GM21381 (cell line): ENCODE data around the gene SMIM10L2A.
"Not testable (repeated sequence)": the region's sequence is repeated elsewhere in the genome, so short reads cannot be mapped to it uniquely, and the experiment has no call there.

ENCODE experiments used
- ATAC-seq: cut with Tn5 transposase; IDR thresholded peaks from one replicate; pipeline ENCODE4 v1.9.1; 2021; ENCODE audit warnings: mild to moderate bottlenecking, moderate library complexity; ENCODE audit not compliant: unreplicated experiment

SMIM10L2A gene

DNA sequence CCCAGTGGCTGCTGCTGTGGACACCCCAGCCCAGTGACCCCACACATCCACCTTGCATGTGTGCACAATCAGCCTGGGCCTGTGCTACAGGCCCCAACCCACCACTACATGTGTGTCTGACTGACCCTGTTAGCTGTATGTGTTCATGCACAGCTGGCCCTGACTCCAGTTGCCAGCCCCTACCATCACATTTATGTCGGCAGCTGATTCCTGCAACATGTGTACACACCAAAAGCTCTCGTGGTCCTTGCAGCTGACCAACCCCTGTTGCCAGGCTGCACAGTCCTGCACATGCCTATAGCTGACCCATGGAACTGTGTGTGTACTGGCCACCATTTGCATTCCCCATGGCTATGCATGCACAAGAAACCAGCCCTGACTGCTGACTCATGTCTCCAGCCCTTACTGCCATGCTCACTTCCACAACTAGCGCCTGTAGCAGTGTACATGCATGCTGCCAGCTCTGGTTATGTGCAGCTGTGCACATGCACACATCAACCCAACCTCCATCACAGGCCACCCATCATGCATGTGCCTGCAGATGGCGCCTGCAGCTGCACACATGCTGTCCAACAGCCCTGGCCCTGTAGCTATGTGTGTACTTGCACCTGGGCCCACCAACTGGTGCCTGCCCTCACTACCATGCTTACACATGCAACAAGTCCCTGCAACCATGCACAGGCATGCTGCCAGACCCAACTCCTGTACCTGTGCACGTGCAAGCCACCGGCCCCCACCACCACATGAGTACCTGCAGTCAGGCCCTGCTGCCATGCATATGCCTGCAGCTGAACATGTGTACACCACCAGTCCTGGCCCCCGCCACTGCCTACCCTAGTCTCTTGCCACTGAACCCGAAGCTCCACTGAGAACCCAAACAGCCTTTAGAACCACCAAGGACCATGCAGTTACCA, 28.1 kb downstream of the SMIM10L2A start:
- ATAC-seq = no peak

DNA sequence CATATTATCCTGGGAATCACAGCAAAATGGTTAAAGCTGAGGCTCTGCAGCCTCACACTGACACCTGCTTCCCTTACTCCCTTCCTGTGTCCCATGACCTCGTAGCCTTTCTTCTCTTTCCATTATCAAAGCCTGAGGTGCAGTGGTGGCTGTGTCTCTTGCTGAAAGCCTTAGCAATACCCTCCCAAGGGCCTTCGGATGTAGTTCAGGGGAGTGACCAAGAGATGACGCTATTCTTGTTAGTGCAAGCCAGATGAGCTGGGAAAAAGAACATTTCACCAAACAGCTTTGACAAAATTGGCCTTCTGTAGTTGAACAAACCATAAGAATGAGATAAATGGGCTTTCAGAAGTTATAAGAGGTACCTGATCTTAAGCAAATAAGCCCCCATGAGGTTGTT, 31.6 kb downstream of the SMIM10L2A start:
- no peak for ATAC-seq

DNA sequence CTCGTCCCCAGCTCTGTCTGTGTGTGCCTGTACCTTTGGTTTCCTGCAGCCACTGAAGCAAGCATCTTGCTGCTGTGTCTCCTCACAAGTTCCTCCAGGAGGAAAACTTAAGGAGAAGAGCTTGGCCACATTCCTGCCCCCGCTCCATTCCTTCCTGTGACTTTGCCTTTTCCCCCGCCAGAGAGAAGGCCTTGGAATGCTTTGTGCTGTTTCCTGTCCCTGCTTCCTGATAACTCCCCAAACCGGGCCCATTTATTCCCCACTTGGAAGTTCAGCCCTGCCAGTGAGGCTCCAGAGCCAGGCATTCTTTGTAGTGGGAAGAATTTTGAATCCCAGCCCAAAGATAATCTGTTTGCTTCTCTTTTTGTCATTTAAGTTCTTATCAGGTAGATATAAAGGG, 33.1 kb downstream of the SMIM10L2A start:
- no peak for ATAC-seq

DNA sequence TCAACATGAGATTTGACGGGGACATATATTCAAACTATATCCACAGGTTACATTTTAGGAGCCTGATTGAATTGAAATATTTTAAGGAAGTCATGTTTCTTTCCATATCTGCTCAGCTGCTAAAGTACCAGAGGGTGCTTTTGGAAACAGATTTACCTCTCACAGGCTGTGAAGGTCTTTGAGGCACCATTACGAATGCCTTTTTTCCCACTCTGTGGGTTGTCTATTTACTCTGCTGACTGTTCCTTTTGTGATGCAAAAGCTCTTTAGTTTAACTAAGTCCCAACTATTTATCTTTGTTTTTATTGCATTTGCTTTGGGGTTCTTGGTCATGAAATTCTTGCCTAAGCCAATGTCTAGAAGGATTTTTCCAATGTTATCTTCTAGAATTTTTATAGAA, 40.0 kb downstream of the SMIM10L2A start:
- not testable (repeated sequence) for ATAC-seq

DNA sequence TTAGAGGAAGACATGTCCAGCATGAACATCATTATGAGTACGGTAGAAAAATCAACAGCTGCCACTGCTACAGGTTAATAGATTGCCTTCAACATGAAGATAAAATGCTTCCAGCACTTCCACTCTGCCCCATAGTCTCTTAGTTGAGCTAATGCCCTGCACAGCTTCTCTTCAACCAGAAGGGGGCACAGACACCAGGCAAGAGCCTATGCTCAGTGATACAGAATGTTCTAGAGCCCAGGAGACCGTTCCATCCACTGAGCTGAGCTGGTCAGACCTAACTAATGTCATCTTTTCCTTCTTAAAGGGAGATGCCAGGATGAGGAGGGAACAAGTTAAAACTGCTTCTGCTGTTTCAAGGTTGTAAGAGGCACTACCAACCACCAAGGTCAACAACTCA, 42.2 kb downstream of the SMIM10L2A start:
- ATAC-seq = no peak

DNA sequence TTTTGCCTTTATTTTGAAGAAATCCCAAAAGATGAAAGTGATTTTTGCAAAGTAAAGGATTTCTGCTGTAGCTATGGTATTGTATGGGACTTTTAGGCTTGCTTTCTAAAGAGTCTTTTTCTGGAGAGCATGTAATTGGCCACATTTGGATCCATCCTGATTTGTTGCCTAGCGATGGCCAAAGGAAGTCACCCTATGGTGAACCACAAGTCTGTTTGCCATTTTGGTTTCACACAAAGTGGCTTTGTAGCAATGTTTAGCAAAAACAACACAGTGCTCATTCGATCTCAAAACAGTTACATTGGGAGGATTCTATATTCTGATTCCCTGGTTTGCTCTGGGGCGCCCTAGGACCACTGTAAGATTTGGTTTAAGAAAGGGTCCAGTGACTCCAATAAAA, 54.6 kb downstream of the SMIM10L2A start:
- no peak for ATAC-seq

DNA sequence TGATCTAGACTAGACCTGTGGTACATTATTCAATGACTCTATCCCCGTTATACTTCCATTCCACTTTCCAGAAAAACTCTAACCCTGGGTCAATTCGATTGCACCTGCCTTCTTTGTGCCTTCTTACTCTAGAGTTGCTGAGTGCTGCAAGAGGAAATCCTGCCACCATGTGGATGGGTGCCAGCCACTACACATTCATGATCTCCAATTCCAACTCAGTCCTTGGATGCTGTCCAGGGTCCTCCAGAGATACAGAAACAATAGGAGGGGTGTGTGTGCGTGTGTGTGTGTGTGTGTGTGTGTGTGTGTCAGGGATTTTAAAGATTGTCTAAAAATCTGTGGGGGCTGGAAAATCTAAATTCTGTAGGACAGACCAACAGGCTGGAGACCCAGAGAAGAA, 55.8 kb downstream of the SMIM10L2A start:
- ATAC-seq = no peak
